C4-2B (cell line): ENCODE measurements around the gene NRIP3.

Experiments used
- CTCF ChIP-seq: fragments of 450-650 bp; conservative IDR thresholded peaks from 2 replicates; pipeline ENCODE4 v1.5.1; 2017; ENCODE audit warnings: mild to moderate bottlenecking
- ZFX ChIP-seq: fragments of 450-650 bp; IDR thresholded peaks from 2 replicates; pipeline ENCODE4 v1.6.1; 2017

DNA sequence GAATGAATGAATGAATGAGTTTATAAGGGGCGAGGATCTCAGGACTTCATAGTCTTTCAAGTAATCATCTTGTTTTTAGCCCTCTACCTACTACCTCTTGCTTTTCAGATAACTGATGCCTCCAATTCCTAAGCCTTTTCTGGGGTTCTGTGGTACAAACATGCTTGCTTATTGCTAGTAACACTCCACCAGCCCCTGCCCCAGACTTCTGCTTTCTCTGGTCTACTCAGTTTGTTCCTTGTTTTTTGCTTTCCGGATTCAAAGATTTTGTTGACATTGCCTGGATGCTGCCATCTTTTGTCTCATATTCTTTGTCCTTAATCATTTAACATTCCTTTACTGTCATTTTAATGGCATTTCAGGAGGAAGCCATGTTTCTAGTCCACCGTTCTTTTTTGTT is 30.7 kb downstream of the NRIP3 start:
- TF ChIP-seq CTCF (no peak), ZFX (no peak)
